IMR-90 (cell line): ENCODE data around the gene FERD3L. TPM values are rescaled to one million over a fixed set of nuclear protein-coding genes. Genes with fewer than 3 reads are reported as not detected.

Experiments used
- ATAC-seq: fragments of 200-7000 bp; cut with Tn5 transposase; 2 replicates; pipeline ENCODE4 v1.9.1; 2020; ENCODE audit warnings: low read depth, mild to moderate bottlenecking, moderate library complexity
- BruUV-seq: library from RNA; stranded (reverse); fragments of 400-500 nt; replicated peaks from 2 replicates; lab custom pipeline; 2021; lab: Mats Ljungman, UMichigan
- CTCF ChIA-PET: fragments of 300-600 bp; formaldehyde crosslinking; extraction: SDS; loops from one replicate; lab custom pipeline; 2021; ENCODE audit warnings: antibody characterized with exemption; lab: Yijun Ruan, JAX
- POLR2A ChIA-PET: fragments of 300-600 bp; sonication (Branson Sonifier 250); formaldehyde crosslinking; loops from one replicate; lab custom pipeline; 2022; ENCODE audit warnings: antibody characterized with exemption; ENCODE audit not compliant: unreplicated experiment; lab: Charles Lee
- DNase-seq: peaks from one replicate; pipeline ENCODE4 v3.0.0; 2013
- H2AFZ ChIP-seq: replicated peaks from 2 replicates; pipeline ENCODE3; 2013; ENCODE audit warnings: low read length, mild to moderate bottlenecking; ENCODE audit not compliant: poor library complexity
- H2AK5ac ChIP-seq: 2 replicates; pipeline ENCODE4 v1.6.1; 2013; ENCODE audit warnings: low read depth, low read length, inconsistent platforms
- H2AK9ac ChIP-seq: replicated peaks from 2 replicates; pipeline ENCODE3; 2013; ENCODE audit warnings: mild to moderate bottlenecking, low read depth, low read length, moderate library complexity; ENCODE audit not compliant: poor library complexity
- H2BK120ac ChIP-seq: 2 replicates; pipeline ENCODE4 v1.6.1; 2013; ENCODE audit warnings: low read depth, low read length, inconsistent platforms
- H2BK15ac ChIP-seq: 3 replicates; pipeline ENCODE4 v1.6.1; 2013; ENCODE audit warnings: low read depth, low read length, inconsistent platforms
- H2BK20ac ChIP-seq: 2 replicates; pipeline ENCODE4 v1.6.1; 2013; ENCODE audit warnings: low read depth, mild to moderate bottlenecking, inconsistent platforms, low read length, moderate library complexity
- H2BK5ac ChIP-seq: 2 replicates; pipeline ENCODE4 v1.6.1; 2013; ENCODE audit warnings: mild to moderate bottlenecking, low read depth, low read length, inconsistent platforms; ENCODE audit not compliant: poor library complexity, severe bottlenecking
- H3K14ac ChIP-seq: replicated peaks from 2 replicates; pipeline ENCODE4 v1.6.1; 2013; ENCODE audit warnings: low read depth, low read length, inconsistent platforms
- H3K18ac ChIP-seq: 2 replicates; pipeline ENCODE4 v1.6.1; 2013; ENCODE audit warnings: low read depth, low read length, control low read depth
- H3K23ac ChIP-seq: 2 replicates; pipeline ENCODE4 v1.6.1; 2013; ENCODE audit warnings: low read depth, low read length, inconsistent platforms
- H3K27ac ChIP-seq: 2 replicates; pipeline ENCODE4 v1.5.1; 2013; ENCODE audit warnings: mild to moderate bottlenecking, control low read depth, low read length; ENCODE audit not compliant: insufficient read depth
- H3K27me3 ChIP-seq: 2 replicates; pipeline ENCODE4 v1.6.1; 2013; ENCODE audit warnings: low read length; ENCODE audit not compliant: control insufficient read depth, insufficient read depth
- H3K36me3 ChIP-seq: 2 replicates; pipeline ENCODE4 v1.6.1; 2013; ENCODE audit warnings: low read length, mixed read lengths; ENCODE audit not compliant: control insufficient read depth, insufficient read depth
- H3K4ac ChIP-seq: 2 replicates; pipeline ENCODE4 v1.6.1; 2013; ENCODE audit warnings: low read depth, low read length, inconsistent platforms
- H3K4me1 ChIP-seq: 2 replicates; pipeline ENCODE4 v1.6.1; 2013; ENCODE audit warnings: low read length, mixed read lengths; ENCODE audit not compliant: control insufficient read depth, insufficient read depth
- H3K4me2 ChIP-seq: 2 replicates; pipeline ENCODE4 v1.6.1; 2013; ENCODE audit warnings: low read depth, mild to moderate bottlenecking, control low read depth, low read length, moderate library complexity
- H3K4me3 ChIP-seq: 2 replicates; pipeline ENCODE4 v1.5.1; 2013; ENCODE audit warnings: low read depth, mild to moderate bottlenecking, control low read depth, low read length, moderate library complexity; ENCODE audit not compliant: insufficient read depth
- H3K56ac ChIP-seq: 2 replicates; pipeline ENCODE4 v1.6.1; 2013; ENCODE audit warnings: low read length, inconsistent platforms; ENCODE audit not compliant: insufficient read depth; ENCODE audit errors: extremely low read depth
- H3K79me1 ChIP-seq, 2 experiments: 2 replicates each; pipeline ENCODE4 v1.6.1; 2013; ENCODE audit warnings: low read length in 2 of 2, inconsistent platforms in 1 of 2, low read depth in 1 of 2
- H3K9ac ChIP-seq: 2 replicates; pipeline ENCODE4 v1.6.1; 2013; ENCODE audit warnings: low read depth, low read length, control low read depth
- H3K9me1 ChIP-seq: 2 replicates; pipeline ENCODE4 v1.6.1; 2013; ENCODE audit warnings: low read length, inconsistent platforms; ENCODE audit not compliant: insufficient read depth
- H3K9me3 ChIP-seq: 2 replicates; pipeline ENCODE4 v1.6.1; 2013; ENCODE audit warnings: low read length; ENCODE audit not compliant: control insufficient read depth, insufficient read depth
- H4K20me1 ChIP-seq: 2 replicates; pipeline ENCODE4 v1.6.1; 2013; ENCODE audit warnings: low read length, inconsistent platforms; ENCODE audit not compliant: insufficient read depth
- H4K5ac ChIP-seq: 2 replicates; pipeline ENCODE4 v1.6.1; 2013; ENCODE audit warnings: mild to moderate bottlenecking, low read depth, low read length, control low read depth
- H4K8ac ChIP-seq, 2 experiments: 2 replicates each; pipeline ENCODE4 v1.6.1; 2013; ENCODE audit warnings: low read depth in 2 of 2, low read length in 2 of 2, control low read depth in 1 of 2, inconsistent platforms in 1 of 2
- H4K91ac ChIP-seq: 2 replicates; pipeline ENCODE4 v1.6.1; 2013; ENCODE audit warnings: low read depth, low read length, inconsistent platforms; ENCODE audit not compliant: insufficient read depth
- BHLHE40 ChIP-seq: fragments of 150-350 bp; IDR thresholded peaks from 2 replicates; pipeline ENCODE4 v1.6.1; 2016; ENCODE audit warnings: mild to moderate bottlenecking, low read depth, low read length
- CEBPB ChIP-seq: IDR thresholded peaks from 2 replicates; pipeline ENCODE4 v1.6.1; 2012; ENCODE audit warnings: low read depth, low read length, improper control_type of control experiment
- CHD1 ChIP-seq: IDR thresholded peaks from 2 replicates; pipeline ENCODE4 v1.6.1; 2012; ENCODE audit warnings: low read depth, low read length, improper control_type of control experiment
- ELK1 ChIP-seq: fragments of 150-350 bp; IDR thresholded peaks from 2 replicates; pipeline ENCODE4 v1.6.1; 2016; ENCODE audit warnings: low read depth, mild to moderate bottlenecking, low read length, moderate library complexity, borderline replicate concordance
- FOS ChIP-seq: fragments of 150-350 bp; IDR thresholded peaks from 2 replicates; pipeline ENCODE4 v1.6.1; 2016; ENCODE audit warnings: low read depth, low read length
- MAFK ChIP-seq: IDR thresholded peaks from 2 replicates; pipeline ENCODE4 v1.6.1; 2012; ENCODE audit warnings: low read depth, low read length, improper control_type of control experiment
- MAZ ChIP-seq: IDR thresholded peaks from 2 replicates; pipeline ENCODE4 v1.6.1; 2012; ENCODE audit warnings: low read depth, mild to moderate bottlenecking, low read length, improper control_type of control experiment, moderate library complexity, borderline replicate concordance
- MXI1 ChIP-seq: IDR thresholded peaks from 2 replicates; pipeline ENCODE4 v1.6.1; 2012; ENCODE audit warnings: low read depth, mild to moderate bottlenecking, low read length, moderate library complexity, borderline replicate concordance
- NFE2L2 ChIP-seq: fragments of 150-350 bp; IDR thresholded peaks from 2 replicates; pipeline ENCODE4 v1.6.1; 2016; ENCODE audit warnings: low read depth, mild to moderate bottlenecking, low read length
- POLR2A ChIP-seq: IDR thresholded peaks from 2 replicates; pipeline ENCODE4 v1.6.1; 2012; ENCODE audit warnings: mild to moderate bottlenecking, low read depth, low read length
- RAD21 ChIP-seq: IDR thresholded peaks from 2 replicates; pipeline ENCODE4 v1.6.1; 2012; ENCODE audit warnings: low read length, improper control_type of control experiment
- RCOR1 ChIP-seq: IDR thresholded peaks from 2 replicates; pipeline ENCODE4 v1.6.1; 2012; ENCODE audit warnings: mild to moderate bottlenecking, low read length, improper control_type of control experiment; ENCODE audit not compliant: insufficient replicate concordance
- RFX5 ChIP-seq: IDR thresholded peaks from 2 replicates; pipeline ENCODE4 v1.8.0; 2012; ENCODE audit warnings: low read depth, mild to moderate bottlenecking, low read length, moderate library complexity
- SMC3 ChIP-seq: fragments of 150-350 bp; IDR thresholded peaks from 2 replicates; pipeline ENCODE4 v1.6.1; 2016; ENCODE audit warnings: low read depth, mild to moderate bottlenecking, antibody characterized with exemption, low read length, moderate library complexity
- USF2 ChIP-seq: fragments of 150-350 bp; IDR thresholded peaks from 2 replicates; pipeline ENCODE4 v1.6.1; 2017; ENCODE audit warnings: mild to moderate bottlenecking, antibody characterized with exemption, low read length, low read depth
- WGBS, 2 experiments: methylation state at CpG; one replicate each; pipeline versions ENCODE4 v1.1.5 to v1.1.7; 2013; ENCODE audit warnings: missing lambda C conversion rate in 2 of 2; ENCODE audit not compliant: insufficient read length in 1 of 2; ENCODE audit errors: extremely low coverage in 2 of 2; 5-methylcytosine and 5-hydroxymethylcytosine counted together
- dilution Hi-C: fragments of 300-500 bp; cut with HindIII; formaldehyde crosslinking; loops from one replicate; pipeline ENCODE4 v1.14.3; 2018; ENCODE audit warnings: low sequenced_read_pairs; ENCODE audit not compliant: unreplicated experiment
- in situ Hi-C: fragments of 300-500 bp; cut with MboI; formaldehyde crosslinking; loops from 3 replicates; pipeline ENCODE4 v1.14.3; 2019; ENCODE audit warnings: low sequenced_read_pairs, inconsistent platforms, mixed read lengths
- intact Hi-C: fragments of 100-400 bp; cut with micrococcal nuclease; formaldehyde crosslinking; loops from 2 replicates; pipeline ENCODE4 v1.10.0; 2022
- polyA plus RNA-seq, 3 experiments: library from polyadenylated mRNA; depleted of rRNA; stranded (reverse); fragments of >200 nt; gene quantifications; 2 replicates each; pipeline ENCODE4 v1.2.3, GENCODE V29; 2012; ENCODE audit warnings: low replicate concordance in 1 of 3
- total RNA-seq: library from RNA; depleted of rRNA; stranded (reverse); fragments of >200 nt; gene quantifications from 2 replicates; pipeline ENCODE4 v1.2.3, GENCODE V29; 2012
- TF ChIP-seq, protein P1 (sequence below): conservative IDR thresholded peaks from 2 replicates; pipeline ENCODE4 v1.5.1; 2012; ENCODE audit warnings: mild to moderate bottlenecking, low read depth, low read length, improper control_type of control experiment

Gene FERD3L
- total and polyA plus RNA-seq, 2 of the 4 experiments (the other 2 are of a cell fraction), result not detected

DNA sequence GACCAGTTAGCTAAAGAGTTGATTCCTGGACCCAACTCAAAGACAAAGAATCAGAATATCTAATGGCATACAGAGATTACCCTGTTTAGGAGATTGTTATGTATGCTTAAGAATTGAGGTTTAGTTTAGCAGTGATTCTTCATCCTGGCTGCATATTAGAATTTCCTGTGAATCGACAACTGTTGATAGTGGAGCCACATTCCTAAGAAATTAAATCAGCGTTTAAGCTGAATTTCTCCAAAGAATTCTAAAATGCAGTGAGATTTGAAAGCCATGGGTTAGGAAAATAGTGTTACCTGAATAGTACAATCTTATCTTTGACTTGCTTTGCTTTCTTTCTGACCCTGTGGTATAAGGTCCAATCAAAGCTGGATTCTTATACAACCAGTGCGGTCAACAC is 16.4 kb upstream of the FERD3L start:
- DNase-seq (peak; percentile 27), ATAC-seq (peak; percentile 44; the same call in 1 of the 2 replicates)
- Histone ChIP-seq H3K18ac (no peak overlapping the region), H3K36me3 (no peaks in the 10 kb centered on the region), H3K4me2 (no peak overlapping the region), H2AFZ (no peak overlapping the region), H2BK15ac (no peak overlapping the region), H4K5ac (no peak overlapping the region), H2AK5ac (no peak overlapping the region), H2AK9ac (no peak overlapping the region), H4K91ac (no peak overlapping the region), H4K20me1 (no peaks in the 10 kb centered on the region), H3K4ac (no peak overlapping the region), H3K79me1 (no peaks in the 10 kb centered on the region), H2BK20ac (no peak overlapping the region), H3K27ac (no peak overlapping the region), H4K8ac (no peak overlapping the region), H3K9me3 (no peaks in the 10 kb centered on the region), H3K4me3 (no peak overlapping the region), H3K23ac (no peak overlapping the region), H2BK5ac (no peak overlapping the region), H3K4me1 (no peaks in the 10 kb centered on the region), H3K14ac (no peak overlapping the region), H3K56ac (no peak overlapping the region), H3K27me3 (no peaks in the 10 kb centered on the region; the same call in 1 of the 2 replicates), H3K9ac (no peak overlapping the region), H2BK120ac (no peak overlapping the region), H3K9me1 (no peaks in the 10 kb centered on the region)
- intact Hi-C loops, result no loop called here
- no CpG with 5 or more reads among the region's 3 CpGs for WGBS, 2 experiments
- in situ Hi-C loops, result no loop called here
- dilution Hi-C loops, result no loop called here
- BruUV-seq, result no TSS peak
- ChIA-PET CTCF (no interaction called here), POLR2A (no interaction called here)
- TF ChIP-seq FOS (no peak), RCOR1 (no peak), BHLHE40 (no peak), MAZ (no peak), CEBPB (no peak), RFX5 (no peak), POLR2A (no peak), MAFK (no peak), ELK1 (no peak), NFE2L2 (no peak), SMC3 (no peak), CHD1 (no peak), RAD21 (no peak), USF2 (no peak), MXI1 (no peak)
- TF ChIP-seq, protein P1, sequence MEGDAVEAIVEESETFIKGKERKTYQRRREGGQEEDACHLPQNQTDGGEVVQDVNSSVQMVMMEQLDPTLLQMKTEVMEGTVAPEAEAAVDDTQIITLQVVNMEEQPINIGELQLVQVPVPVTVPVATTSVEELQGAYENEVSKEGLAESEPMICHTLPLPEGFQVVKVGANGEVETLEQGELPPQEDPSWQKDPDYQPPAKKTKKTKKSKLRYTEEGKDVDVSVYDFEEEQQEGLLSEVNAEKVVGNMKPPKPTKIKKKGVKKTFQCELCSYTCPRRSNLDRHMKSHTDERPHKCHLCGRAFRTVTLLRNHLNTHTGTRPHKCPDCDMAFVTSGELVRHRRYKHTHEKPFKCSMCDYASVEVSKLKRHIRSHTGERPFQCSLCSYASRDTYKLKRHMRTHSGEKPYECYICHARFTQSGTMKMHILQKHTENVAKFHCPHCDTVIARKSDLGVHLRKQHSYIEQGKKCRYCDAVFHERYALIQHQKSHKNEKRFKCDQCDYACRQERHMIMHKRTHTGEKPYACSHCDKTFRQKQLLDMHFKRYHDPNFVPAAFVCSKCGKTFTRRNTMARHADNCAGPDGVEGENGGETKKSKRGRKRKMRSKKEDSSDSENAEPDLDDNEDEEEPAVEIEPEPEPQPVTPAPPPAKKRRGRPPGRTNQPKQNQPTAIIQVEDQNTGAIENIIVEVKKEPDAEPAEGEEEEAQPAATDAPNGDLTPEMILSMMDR, result no peak
